ENCODE results near the gene ACOT8. TPM values are rescaled to one million over a fixed set of nuclear protein-coding genes. Genes with fewer than 3 reads are reported as not detected.

The ACOT8 gene
- polyA plus RNA-seq, 1 donor (not counting 4 experiments of a cell fraction or from before 2014, with no cell fraction given), result 23.9 TPM

DNA sequence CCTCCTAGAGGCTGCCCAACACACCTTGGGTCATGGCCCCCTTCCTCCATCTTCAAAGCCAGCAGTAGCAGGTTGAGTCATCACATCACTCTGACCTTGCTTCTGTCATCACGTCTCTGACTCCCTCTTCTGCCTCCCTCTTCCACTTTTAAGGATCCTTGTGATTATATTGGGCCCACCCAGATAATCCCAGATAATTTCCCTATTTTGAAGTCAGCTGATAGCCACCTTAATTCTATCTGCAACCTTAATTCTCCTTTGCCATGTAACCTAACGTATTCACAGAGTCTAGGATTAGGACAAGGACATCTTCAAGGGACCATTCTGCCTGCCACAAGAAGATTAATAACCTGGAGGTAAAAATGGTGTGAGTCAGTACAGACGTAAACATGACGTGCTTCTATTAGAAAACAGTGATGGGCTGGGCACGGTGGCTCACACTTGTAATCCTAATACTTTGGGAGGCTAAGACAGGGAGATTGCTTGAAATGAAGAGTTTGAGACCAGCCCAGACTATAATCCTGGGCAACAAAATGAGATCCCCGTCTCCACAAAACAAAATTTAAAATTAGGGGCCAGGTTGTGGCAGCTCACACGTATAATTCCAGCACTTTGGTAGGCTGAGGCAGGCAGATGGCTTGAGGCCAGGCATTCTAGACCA lies 3.5 kb upstream of the ACOT8 start:
- H4K20me1 ChIP-seq (ENCODE audit: control insufficient read depth, extremely low read depth, insufficient read depth, low read length), result no peaks in the 10 kb centered on the region
- FAIRE-seq, result no peak
- H3K4me3 ChIP-seq (ENCODE audit: control insufficient read depth in 2 of 3, extremely low read depth in 1 of 3, insufficient read depth in 2 of 3, low read depth in 1 of 3, low read length in 3 of 3), result no peak overlapping the region
- H2AFZ ChIP-seq (ENCODE audit: control insufficient read depth, low read length), result no peak overlapping the region
- peaks cover 14% of the 10 kb centered on the region for H3K79me2 ChIP-seq (ENCODE audit: control insufficient read depth, insufficient read depth, low read length)
- H3K4me2 ChIP-seq (ENCODE audit: control insufficient read depth, extremely low read depth, insufficient read depth, low read depth, low read length), result no peak overlapping the region
- no peak for DNase-seq (ENCODE audit: low read depth, low spot score)
- H3K9me3 ChIP-seq (ENCODE audit: control insufficient read depth, low read depth, low read length), result no peaks in the 10 kb centered on the region
- no peaks in the 10 kb centered on the region for H3K36me3 ChIP-seq (ENCODE audit: control insufficient read depth in 2 of 2, extremely low read depth in 1 of 2, insufficient read depth in 2 of 2, low read length in 2 of 2)
- TF ChIP-seq EZH2 (IDR thresholded peaks at IDR 0.05; ENCODE audit: low read length), result no peak
- TF ChIP-seq CTCF (optimal IDR thresholded peaks at IDR 0.05 in 1 of 3, IDR thresholded peaks at IDR 0.05 in 1 of 3, conservative IDR thresholded peaks at IDR 0.05 in 1 of 3; ENCODE audit: extremely low read depth in 1 of 3, insufficient read depth in 2 of 3, low read length in 3 of 3), result no peak
- peaks cover 17% of the 10 kb centered on the region for H3K4me1 ChIP-seq (ENCODE audit: control insufficient read depth, extremely low read depth, insufficient read depth, low read length)
- no peak overlapping the region for H3K9ac ChIP-seq (ENCODE audit: control insufficient read depth, extremely low read depth, insufficient read depth, low read length)
- dilution Hi-C loops (cut with MboI; ENCODE audit: extremely low pct_ligation_motif_present, low sequenced_read_pairs), result no loop called here
- peaks cover 2% of the 10 kb centered on the region for H3K9me1 ChIP-seq (ENCODE audit: control insufficient read depth, extremely low read depth, insufficient read depth, low read length)
- no peak overlapping the region for H3K27ac ChIP-seq (ENCODE audit: control insufficient read depth, insufficient read depth, low read length)
- no peaks in the 10 kb centered on the region for H3K27me3 ChIP-seq (ENCODE audit: control insufficient read depth, extremely low read depth, insufficient read depth, low read length)

DNA sequence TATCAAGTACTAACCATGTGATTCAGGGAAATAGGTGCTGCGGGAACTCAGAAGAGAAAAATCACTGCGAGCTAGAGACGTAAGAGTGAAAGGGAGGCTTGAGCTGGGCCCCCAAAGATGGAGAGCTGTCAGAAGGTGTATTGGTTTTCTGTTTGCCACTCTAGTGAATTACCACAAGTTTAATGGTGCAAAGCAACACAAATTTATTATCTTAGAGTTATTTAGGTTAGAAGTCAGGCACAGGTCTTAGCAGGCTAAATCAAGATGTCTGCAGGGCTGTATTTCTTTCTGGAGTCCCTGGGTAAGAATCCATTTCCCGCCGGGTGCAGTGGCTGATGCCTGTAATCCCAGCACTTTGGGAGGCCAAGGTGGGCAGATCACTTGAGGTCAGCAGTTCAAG lies 2.7 kb upstream of the ACOT8 start:
- no peak overlapping the region for H2AFZ ChIP-seq (ENCODE audit: control insufficient read depth, low read length)
- no peak overlapping the region for H3K4me3 ChIP-seq (ENCODE audit: control insufficient read depth in 2 of 3, extremely low read depth in 1 of 3, insufficient read depth in 2 of 3, low read depth in 1 of 3, low read length in 3 of 3)
- H3K27ac ChIP-seq (ENCODE audit: control insufficient read depth, insufficient read depth, low read length), result no peak overlapping the region
- H3K9ac ChIP-seq (ENCODE audit: control insufficient read depth, extremely low read depth, insufficient read depth, low read length), result no peak overlapping the region
- TF ChIP-seq EZH2 (IDR thresholded peaks at IDR 0.05; ENCODE audit: low read length) (no peak), CTCF (optimal IDR thresholded peaks at IDR 0.05 in 1 of 3, IDR thresholded peaks at IDR 0.05 in 1 of 3, conservative IDR thresholded peaks at IDR 0.05 in 1 of 3; ENCODE audit: extremely low read depth in 1 of 3, insufficient read depth in 2 of 3, low read length in 3 of 3) (no peak)
- H3K9me3 ChIP-seq (ENCODE audit: control insufficient read depth, low read depth, low read length), result no peaks in the 10 kb centered on the region
- H3K36me3 ChIP-seq (ENCODE audit: control insufficient read depth in 2 of 2, extremely low read depth in 1 of 2, insufficient read depth in 2 of 2, low read length in 2 of 2), result no peaks in the 10 kb centered on the region
- no peaks in the 10 kb centered on the region for H3K27me3 ChIP-seq (ENCODE audit: control insufficient read depth, extremely low read depth, insufficient read depth, low read length)
- no peak overlapping the region for H3K4me2 ChIP-seq (ENCODE audit: control insufficient read depth, extremely low read depth, insufficient read depth, low read depth, low read length)
- FAIRE-seq (no peak), DNase-seq (ENCODE audit: low read depth, low spot score) (no peak)
- no peaks in the 10 kb centered on the region for H4K20me1 ChIP-seq (ENCODE audit: control insufficient read depth, extremely low read depth, insufficient read depth, low read length)
- H3K4me1 ChIP-seq (ENCODE audit: control insufficient read depth, extremely low read depth, insufficient read depth, low read length), result peaks cover 14% of the 10 kb centered on the region
- peaks cover 17% of the 10 kb centered on the region for H3K79me2 ChIP-seq (ENCODE audit: control insufficient read depth, insufficient read depth, low read length)
- peaks cover 2% of the 10 kb centered on the region for H3K9me1 ChIP-seq (ENCODE audit: control insufficient read depth, extremely low read depth, insufficient read depth, low read length)
- dilution Hi-C loops (cut with MboI; ENCODE audit: extremely low pct_ligation_motif_present, low sequenced_read_pairs), result no loop called here
